Hematopoietic multipotent progenitor cell (in vitro differentiated cells): ENCODE data around the gene LRP1B. TPM values are rescaled to one million over a fixed set of nuclear protein-coding genes. Genes with fewer than 3 reads are reported as not detected.

Source experiments
- DNase-seq, 3 donors: peaks; one replicate each; pipeline ENCODE4 v3.0.0-alpha.2; 2011 to 2015; ENCODE audit warnings: low read depth in 2 of 3, low spot score in 2 of 3
- total RNA-seq: library from RNA; depleted of rRNA; stranded (reverse); fragments of >200 nt; gene quantifications from one replicate; pipeline ENCODE4 v1.2.3, GENCODE V29; 2012

The LRP1B gene
- total RNA-seq, 1 donor = under 0.01 TPM

DNA sequence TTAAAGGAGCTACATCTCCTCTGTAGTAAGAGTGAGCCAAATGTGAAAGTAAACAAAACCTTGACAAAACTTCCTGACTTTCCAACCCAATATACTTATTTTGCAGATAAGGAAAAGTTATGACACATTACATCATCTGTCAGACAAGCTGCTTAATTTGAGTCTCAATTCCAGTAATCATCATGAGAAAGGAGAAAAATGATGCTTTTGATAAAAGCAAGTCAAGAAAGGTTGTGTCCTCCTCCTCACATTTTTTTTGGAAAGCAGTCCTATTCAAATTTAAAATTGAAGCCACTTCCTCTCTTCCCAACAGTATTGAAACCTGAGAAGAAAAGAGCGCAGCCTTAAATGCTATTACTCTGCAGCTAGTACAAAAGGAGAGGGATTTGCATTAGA is 519.6 kb downstream of the LRP1B start:
- DNase-seq = no peak

DNA sequence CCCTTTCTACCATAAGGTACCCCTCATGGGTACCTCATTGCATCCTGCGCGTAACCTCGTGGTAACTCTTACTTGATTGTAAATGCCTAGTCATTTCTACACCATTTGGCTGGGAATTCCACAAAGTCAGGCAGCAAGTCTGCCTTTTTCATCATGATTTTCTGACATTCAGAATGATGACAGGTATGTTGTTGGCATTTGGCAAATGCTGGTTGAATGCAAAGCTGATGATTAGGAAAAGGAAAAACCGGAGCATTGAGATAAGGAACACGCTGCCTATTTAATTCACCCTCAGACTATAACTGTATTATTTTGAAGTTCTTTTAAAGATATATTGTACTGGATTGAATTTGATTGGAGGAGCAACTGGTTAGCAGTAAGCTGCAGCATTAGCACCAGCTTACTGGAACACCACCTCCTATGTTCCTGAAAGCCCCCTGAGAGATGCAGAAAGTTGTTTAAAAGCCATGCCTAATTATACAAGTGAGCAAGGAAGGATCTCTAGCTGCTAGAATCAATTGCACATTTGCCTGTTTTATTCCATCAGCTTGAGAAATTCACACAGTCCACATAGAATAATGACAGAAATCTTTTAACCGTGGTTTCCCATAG is 520.1 kb downstream of the LRP1B start:
- no peak for DNase-seq

DNA sequence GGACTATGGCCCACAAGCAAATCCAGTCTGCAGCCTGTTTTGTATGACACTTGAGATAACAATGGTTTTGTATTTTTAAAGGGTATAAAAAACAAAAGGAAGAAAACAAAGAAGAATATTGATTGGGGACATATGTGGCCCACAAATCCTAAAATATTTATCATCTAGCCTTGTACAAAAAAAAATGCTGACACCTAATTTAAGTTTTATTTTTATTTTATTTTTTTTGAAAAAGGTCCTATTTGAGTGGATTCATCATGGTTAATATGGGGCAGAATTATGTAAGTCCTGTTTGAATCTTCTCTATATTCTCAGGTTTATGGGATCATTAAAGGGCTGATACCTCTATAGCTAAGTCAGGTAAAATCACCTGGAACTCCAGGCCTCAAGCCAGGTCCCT is 525.7 kb downstream of the LRP1B start:
- no peak for DNase-seq

DNA sequence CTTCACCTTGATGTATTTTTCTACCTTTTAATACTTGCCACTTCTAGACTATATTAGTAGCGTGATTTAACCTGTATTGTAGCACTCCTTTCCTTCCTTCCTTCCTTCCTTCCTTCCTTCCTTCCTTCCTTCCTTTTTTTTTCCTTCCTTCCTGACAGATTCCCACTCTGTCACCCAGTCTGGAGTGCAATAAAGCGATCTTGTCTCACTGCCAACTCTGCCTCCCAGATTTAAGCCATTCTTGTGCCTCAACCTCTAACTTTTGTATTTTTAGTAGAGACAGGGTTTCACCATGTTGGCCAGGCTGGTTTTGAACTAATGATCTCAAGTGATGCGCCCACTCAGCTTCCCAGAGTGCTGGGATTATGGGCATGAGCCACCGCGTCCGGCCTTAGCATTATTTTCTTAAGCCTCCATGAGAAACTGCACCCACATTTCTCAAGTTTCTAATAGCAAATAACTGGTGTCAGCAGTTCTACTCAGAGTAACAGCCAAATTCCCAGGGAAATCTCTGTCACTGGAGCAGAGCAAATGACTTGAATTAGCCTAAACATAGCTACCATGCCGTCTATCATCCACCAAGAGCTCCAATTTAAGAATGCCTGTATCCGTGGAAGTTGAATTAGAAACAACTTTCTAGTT is 529.2 kb downstream of the LRP1B start:
- DNase-seq = no peak

DNA sequence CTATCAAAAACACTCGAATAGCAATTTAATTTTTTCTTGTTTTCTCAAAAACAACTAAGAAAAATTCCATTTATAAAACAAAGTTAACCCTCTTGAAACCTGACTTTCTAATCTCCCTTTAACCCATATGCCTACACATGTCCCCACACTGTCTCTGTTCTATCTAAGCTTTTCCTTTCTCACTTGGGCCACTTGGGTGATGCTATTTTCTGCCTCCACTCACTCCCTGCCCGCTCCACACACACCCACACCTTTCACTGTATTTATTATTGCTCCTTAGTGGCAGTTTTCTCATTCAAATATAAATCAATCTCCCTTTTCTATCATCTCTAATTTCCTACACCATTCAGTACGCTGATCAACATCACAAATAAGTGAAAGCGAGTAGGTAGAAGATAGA is 531.1 kb downstream of the LRP1B start:
- no peak for DNase-seq

DNA sequence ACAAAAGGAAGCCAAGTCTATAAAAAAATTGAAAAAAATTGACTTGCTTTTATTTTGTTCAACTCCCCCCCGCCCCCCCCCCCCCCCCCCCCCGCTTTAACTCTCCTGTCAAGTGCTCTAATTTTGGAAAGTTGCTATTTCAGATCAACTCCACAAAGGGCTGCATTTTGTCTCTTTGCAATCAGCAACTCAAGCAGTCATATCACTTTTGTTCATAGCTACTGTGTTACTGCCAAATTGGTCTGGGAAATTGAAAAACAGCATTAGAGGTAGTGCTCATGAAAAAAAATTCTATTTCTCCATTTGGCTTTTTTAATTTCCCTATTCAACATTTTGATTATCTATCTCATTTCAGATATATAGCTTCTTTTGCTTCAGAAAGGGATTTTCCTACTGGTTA is 531.8 kb downstream of the LRP1B start:
- DNase-seq = no peak

DNA sequence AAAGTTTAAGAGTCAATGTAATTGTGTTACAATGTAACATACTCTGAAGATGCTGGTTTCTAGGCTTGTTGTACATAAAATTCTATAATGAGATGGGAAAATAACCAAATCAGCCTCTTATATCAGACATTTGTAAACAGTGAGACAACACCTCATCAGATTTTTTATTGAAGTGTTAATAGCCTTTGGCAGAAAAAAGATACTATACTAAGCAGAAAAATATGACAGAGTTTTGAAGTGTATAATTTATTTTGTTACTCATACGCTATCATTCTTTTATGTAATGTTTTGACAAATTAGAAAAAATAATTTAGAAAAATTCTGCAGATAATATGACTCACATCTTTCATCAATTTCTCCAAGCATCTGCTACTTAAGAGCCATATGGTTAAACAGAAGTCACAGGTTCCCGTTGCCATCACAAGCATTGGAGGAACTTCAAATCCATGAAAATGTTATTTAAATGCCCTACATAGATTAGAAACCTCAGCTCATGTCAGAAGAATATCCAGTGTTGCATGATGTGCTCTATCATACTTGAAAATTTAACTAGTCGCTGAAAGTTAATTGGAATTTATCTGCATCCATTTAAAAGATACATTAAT is 535.4 kb downstream of the LRP1B start:
- DNase-seq = no peak

DNA sequence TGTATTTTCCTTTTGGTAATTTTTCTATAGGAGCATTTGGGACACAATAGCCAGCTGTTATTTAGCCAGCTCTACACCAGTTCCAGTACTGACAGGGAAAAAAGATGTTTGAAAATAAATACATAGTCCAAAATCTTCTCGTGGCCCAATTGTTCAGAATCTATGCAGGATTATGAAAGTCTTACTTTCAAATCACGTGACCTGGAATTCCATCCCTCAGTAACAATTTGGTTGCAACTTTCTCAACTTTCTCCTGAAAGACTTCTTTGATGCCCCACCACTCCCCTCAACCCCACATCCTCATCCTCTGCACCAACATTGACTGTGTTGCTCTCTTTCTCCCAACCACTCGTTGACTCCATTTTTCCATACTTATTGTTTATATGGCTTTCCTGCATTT is 539.0 kb downstream of the LRP1B start:
- no peak for DNase-seq

DNA sequence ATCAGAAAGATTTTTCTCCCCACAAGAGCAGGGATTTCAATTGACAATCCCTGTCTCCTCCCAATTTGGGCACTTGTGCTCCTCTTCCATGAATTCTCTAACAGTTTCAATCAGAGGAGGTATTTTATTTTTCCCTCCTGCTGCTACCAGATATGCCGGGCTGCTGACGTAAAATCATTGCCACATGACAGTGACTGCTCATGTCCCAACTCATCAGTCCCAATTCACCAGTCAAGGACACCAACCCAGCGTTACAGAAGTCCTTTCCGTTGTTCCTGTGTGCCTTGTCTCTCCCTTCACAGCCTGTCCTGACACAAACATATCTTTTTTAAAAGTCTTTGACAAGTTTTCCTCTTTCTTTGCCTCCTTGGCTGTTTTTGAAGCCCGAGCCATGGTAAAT is 540.2 kb downstream of the LRP1B start:
- no peak for DNase-seq

DNA sequence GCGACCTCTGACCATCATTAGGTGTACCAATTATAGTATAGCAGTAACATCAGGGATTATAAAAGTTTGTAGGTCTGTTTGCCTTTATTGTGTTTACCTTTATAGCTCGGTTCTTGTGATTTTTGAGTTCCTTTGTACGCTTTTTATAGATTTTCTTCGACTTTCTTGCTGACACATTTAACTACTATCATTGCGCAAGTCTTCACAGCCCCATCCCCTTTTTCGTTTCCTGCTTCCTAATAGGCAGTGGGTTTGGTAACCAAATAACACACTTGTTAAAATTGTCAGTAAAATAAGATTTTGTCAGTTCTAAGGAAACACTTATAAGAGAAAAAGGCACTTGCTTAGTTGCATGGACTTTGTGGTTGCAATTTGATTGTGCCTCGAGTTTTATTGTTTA is 541.5 kb downstream of the LRP1B start:
- no peak for DNase-seq

DNA sequence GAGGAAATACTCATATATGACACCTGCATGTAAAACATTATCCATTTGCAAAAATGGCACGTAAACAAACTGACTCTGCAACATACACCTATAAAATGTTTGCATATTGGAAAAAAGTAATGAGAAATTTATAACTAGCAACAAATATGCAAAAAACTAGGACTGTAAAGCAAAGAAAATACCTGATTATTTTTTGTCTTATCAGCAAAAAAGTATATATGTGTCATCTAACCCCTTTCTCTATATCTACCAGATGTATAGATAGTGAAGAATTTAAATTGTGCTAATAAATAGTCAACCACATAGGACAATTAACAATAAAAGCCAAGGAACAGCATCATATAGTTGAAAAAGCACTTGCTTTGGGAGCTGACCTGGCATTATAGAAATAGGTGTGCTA is 543.8 kb downstream of the LRP1B start:
- no peak for DNase-seq

DNA sequence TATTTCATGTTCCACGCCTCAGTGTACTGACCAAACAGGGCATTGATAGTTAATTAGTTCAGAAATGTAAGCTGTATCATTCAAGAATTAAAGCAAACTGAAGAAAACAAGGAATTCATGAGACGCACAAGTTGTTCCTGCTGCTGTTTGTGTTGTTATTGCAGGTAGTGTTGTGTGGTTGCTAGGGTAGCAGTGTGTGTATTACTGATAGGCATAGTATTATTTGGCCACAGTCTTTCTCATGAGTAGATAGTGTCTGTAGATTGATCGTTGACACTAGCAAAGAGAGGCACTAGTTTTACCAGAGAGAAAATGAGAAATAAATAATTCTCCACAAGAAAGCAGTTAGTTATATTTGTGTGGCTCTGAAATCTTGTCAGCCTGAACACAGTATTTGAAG is 548.6 kb downstream of the LRP1B start:
- no peak for DNase-seq

DNA sequence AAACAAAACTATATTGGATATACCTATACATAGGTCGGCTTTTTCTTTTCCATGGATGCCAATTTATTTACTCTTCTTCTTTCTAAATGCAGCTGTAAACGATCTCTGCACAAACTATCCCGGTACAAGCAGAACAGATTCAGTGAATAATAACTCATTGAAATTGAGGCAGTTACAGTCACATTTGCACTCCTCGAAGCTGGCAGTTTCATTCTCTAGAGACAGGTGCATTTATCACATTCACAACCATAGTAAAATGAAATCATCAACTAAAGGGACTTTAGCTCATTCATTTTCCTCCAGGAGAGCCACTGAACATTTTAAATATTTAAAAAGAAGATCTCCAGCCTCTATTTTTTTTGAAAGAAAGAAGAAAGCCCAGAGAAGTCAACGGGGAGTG is 551.7 kb downstream of the LRP1B start:
- no peak for DNase-seq

DNA sequence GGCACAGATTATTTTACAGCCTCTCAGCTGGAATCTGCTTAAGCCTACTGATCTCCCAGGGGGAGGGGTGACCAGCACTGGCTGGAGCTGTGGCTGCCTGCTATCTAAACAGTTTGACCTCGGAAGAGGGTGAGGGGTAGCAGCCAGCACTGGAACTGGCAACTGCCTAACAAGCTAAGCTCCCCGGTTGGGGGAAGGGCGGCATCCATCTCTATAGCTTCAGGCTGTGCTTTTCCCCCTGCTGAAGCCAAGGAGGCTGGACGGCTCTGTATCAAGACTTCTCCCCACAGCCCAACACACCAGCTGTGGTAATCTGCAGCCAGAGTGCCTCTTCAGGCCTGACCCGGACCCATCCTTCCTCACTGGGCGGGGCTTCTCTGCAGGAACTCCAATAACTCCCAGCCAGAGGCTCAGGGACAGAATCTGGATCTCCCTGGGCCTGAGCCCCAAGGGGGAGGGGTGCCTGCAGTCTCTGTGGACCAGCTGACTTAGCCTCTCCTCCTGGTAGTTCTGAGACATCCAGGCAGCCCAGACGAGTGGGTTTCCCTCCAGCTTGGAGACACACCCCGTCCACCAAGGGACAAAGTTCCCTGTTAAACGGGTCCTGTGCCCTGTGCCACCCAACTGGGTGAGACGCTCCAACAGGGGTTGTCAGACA is 560.2 kb downstream of the LRP1B start:
- no peak for DNase-seq

DNA sequence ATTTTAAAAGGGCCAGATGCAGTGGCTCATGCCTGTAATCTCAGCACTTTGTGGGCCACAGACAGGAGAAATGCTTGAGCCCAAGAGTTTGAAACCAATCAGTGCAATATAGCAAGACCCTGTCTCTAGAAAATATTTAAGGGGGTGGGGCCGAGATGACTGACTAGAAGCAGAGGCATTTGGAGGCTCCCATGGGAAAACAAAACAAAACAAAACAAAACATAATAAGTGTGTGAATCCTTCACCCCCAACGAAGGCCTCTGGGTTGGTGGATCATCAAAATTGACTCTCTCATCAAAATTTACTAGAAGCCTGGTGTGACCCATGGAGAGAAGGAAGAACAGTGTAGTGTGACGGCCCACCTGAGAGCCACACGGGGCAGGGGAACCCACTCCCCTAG is 560.9 kb downstream of the LRP1B start:
- DNase-seq = no peak

DNA sequence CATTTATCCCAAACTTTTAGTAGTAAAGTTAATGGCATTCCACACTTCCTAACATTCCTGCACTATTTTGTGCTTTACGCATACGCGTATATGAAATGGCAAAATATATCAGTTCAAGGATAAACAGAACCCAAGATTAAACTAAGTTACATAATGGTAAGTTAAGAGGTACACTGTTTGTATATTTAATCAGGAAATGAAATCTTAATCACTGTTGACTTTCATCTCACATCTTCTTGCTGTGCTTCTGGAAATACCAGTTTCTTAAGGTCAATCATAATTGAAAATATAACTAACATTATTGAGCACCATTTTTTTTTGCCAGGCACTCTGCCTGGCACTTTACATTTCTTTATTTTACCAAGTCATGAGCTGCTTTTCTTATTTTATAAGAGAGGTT is 565.2 kb downstream of the LRP1B start:
- DNase-seq = no peak

DNA sequence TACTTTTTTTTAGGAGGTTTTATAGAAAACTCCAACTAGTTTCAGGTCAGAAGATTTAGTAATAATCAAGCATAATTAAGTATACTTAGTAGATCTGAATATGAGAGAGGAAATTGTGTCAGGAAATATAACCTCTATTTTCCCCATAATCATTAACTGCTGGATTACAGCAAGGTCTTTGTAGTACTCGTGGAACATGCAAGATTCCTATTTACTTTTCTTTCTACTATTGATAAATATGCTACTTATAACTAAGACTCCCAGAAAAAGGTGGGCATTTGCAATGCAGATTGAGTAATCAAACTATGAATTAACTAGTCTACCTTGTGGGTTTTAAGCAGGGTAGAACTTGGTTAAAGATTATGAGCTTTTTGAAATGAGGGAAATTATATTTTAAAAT is 570.1 kb downstream of the LRP1B start:
- DNase-seq = no peak

DNA sequence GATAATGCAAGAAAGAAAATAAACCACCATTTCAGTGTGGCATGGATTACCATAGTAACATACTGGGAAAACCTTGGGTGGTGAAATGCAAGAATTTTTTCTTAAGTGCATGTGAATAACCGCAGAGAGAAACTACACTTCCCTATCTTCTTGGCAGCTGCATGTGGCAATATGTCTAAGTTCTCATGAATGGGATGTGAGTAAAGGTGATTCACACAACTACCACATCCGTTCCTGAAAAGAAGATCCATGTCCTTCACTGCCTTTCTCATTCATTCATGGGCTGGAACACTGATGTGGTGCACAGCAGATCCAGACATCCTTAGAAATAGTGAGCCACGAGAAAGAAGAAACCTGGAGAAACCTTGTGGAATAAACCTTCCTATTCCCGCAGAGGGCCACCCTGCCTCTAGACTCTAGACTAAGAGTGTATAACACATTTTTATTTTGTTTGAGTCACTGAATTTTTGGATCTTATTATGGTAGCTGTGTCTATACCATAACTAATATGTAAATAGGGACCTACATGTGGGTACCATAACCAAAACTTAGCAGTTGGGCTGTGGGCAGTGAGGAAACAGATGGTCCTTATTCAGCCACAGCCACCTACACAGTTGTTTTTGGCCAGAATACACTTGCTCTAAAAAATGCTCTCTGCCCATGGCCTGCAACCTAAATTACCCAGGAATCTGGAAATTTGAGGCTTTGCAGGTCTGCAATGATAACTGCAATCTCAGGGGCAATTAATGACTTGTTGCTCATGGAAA is 573.3 kb downstream of the LRP1B start:
- peak in 2 of 3 donors; percentile 61 to 78 for DNase-seq

DNA sequence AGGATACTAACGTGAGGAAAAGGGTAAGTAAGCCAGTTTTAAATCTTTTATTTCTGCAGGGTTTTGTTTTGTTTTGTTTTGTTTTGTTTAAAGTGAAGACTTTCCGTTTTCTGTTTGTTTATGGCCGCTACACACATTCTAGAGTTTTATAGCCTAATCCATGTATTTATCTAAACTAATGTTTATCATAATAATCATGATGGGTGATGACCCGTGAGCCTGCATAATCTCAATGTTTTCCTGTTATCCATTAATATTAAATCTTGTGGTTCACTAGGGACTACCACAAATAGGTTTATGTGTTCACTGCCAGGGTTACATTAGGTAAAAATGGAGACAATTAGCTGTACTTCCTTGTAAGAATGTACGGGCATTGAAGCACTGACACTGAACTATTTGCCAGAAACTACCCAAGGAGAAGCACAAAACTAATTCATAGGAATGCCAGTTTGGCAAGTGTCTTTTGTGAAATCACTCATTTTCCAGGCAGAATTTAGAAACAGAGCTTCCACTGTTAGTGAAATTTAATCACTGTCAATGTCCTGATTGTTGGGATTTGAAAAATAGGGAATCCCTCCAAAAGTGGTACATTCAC is 574.8 kb downstream of the LRP1B start:
- no peak for DNase-seq

DNA sequence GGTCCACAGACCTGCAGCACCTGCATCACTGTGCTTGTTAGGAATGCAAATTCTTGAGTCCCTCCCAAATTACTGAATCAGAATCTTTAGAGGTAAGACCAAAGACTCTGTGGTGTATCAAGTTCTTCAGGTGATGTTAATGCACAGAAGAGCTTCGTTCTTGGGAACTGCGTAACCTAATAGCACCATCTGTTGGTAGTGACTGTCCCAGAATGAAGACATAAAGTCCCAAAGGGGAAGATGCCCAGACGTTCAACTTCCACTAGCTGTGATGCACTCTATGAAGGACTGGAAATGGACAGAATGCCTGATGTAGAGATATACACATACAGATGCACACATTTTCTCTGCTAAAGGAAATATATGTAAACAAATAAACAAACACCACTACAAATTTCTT is 576.0 kb downstream of the LRP1B start:
- peak in 2 of 3 donors; percentile 50 to 69 for DNase-seq
